Activated naive CD8-positive, alpha-beta T cell treated with anti-CD3 and anti-CD28 coated beads, Interleukin-2, amount 50 U/mL, for 24 hours (primary cell): ENCODE results near the gene FOXM1.
A peak's percentile ranks its signal among the peaks of the same experiment; 100 is the strongest.
"Not testable (repeated sequence)": the region's sequence is repeated elsewhere in the genome, so short reads cannot be mapped to it uniquely, and the experiment has no call there.

Experiments
- ATAC-seq: fragments of 150-1000 bp; cut with Tn5 transposase; one replicate; pipeline ENCODE4 v1.10.0; 2021
- DNase-seq: peaks from one replicate; pipeline ENCODE4 v3.0.0; 2021
- H3K27ac Mint-ChIP-seq: one replicate; pipeline ENCODE4 v1.8.0; 2021; ENCODE audit warnings: mild to moderate bottlenecking, mixed read lengths
- H3K27me3 Mint-ChIP-seq: one replicate; pipeline ENCODE4 v1.8.0; 2021; ENCODE audit warnings: mixed read lengths
- H3K36me3 Mint-ChIP-seq: one replicate; pipeline ENCODE4 v1.8.0; 2021; ENCODE audit warnings: low read depth, mixed read lengths
- H3K4me1 Mint-ChIP-seq: one replicate; pipeline ENCODE4 v1.8.0; 2021; ENCODE audit warnings: mixed read lengths
- H3K4me3 Mint-ChIP-seq: one replicate; pipeline ENCODE4 v1.8.0; 2021; ENCODE audit warnings: mild to moderate bottlenecking, moderate library complexity, mixed read lengths
- H3K9me3 Mint-ChIP-seq: one replicate; pipeline ENCODE4 v1.8.0; 2021; ENCODE audit warnings: mixed read lengths

Gene FOXM1

GRCh38 chr12:2891240-2892053 lies 14.5 kb upstream of the FOXM1 start:
- Mint-ChIP-seq H3K27me3 (no peaks in the 10 kb centered on the region), H3K27ac (peak overlapping the region; percentile 87), H3K9me3 (no peaks in the 10 kb centered on the region), H3K4me3 (peak overlapping the region; percentile 89), H3K4me1 (peaks cover 34% of the 10 kb centered on the region), H3K36me3 (peaks cover 13% of the 10 kb centered on the region)
- DNase-seq (peak; percentile 44), ATAC-seq (peak; percentile 2)

- H3K4me3 Mint-ChIP-seq = peak within 1 kb of the TSS; percentile 89
- ATAC-seq (peak; percentile 99), DNase-seq (peak; percentile 98)
- H3K27me3 Mint-ChIP-seq = no peaks in the 10 kb centered on the region
- peaks cover 18% of the 10 kb centered on the region for H3K36me3 Mint-ChIP-seq
- H3K9me3 Mint-ChIP-seq = no peaks in the 10 kb centered on the region
- H3K27ac Mint-ChIP-seq = peak within 1 kb of the TSS; percentile 87
- H3K4me1 Mint-ChIP-seq = peaks cover 34% of the 10 kb centered on the region
These were observed 13.6 kb upstream of the FOXM1 start, which contains the start of gene TULP3 for GRCh38 chr12:2890388-2891239. TULP3 (plus strand) TSS chr12:2890891; CDS start chr12:2890948, 57 bp downstream.

- no peak for DNase-seq
- H3K27me3 Mint-ChIP-seq = no peaks in the 10 kb centered on the region
- H3K4me1 Mint-ChIP-seq = peaks cover 34% of the 10 kb centered on the region
- peak overlapping the region; percentile 89 for H3K4me3 Mint-ChIP-seq
- peak overlapping the region; percentile 87 for H3K27ac Mint-ChIP-seq
- H3K36me3 Mint-ChIP-seq = peaks cover 22% of the 10 kb centered on the region
- no peaks in the 10 kb centered on the region for H3K9me3 Mint-ChIP-seq
- no peak for ATAC-seq
These were observed 13.0 kb upstream of the FOXM1 start for GRCh38 chr12:2890001-2890387.

GRCh38 chr12:2886768-2887450 lies 9.9 kb upstream of the FOXM1 start:
- Mint-ChIP-seq H3K27me3 (no peaks in the 10 kb centered on the region), H3K4me3 (no peak overlapping the region), H3K9me3 (no peaks in the 10 kb centered on the region), H3K36me3 (peaks cover 29% of the 10 kb centered on the region), H3K27ac (no peak overlapping the region), H3K4me1 (peaks cover 28% of the 10 kb centered on the region)
- ATAC-seq = no peak
- no peak for DNase-seq

- H3K27ac Mint-ChIP-seq = no peak overlapping the region
- no peak overlapping the region for H3K4me3 Mint-ChIP-seq
- H3K4me1 Mint-ChIP-seq = peaks cover 18% of the 10 kb centered on the region
- peaks cover 36% of the 10 kb centered on the region for H3K36me3 Mint-ChIP-seq
- no peaks in the 10 kb centered on the region for H3K27me3 Mint-ChIP-seq
- no peaks in the 10 kb centered on the region for H3K9me3 Mint-ChIP-seq
- ATAC-seq (no peak), DNase-seq (no peak)
These were observed 7.8 kb upstream of the FOXM1 start for GRCh38 chr12:2884810-2885209.

- H3K27ac Mint-ChIP-seq = peak overlapping the region; percentile 73
- no peaks in the 10 kb centered on the region for H3K27me3 Mint-ChIP-seq
- peak overlapping the region; percentile 25 for H3K4me3 Mint-ChIP-seq
- peaks cover 37% of the 10 kb centered on the region for H3K4me1 Mint-ChIP-seq
- DNase-seq (no peak), ATAC-seq (peak; percentile 29)
- no peaks in the 10 kb centered on the region for H3K9me3 Mint-ChIP-seq
- peaks cover 37% of the 10 kb centered on the region for H3K36me3 Mint-ChIP-seq
These were observed 2.9 kb upstream of the FOXM1 start for GRCh38 chr12:2879853-2880252.

GRCh38 chr12:2877953-2878732 lies 1.2 kb upstream of the FOXM1 start:
- H3K27ac Mint-ChIP-seq = peak overlapping the region; percentile 97

GRCh38 chr12:2876431-2877046 lies 435 bp downstream of the FOXM1 start:
- peaks cover 32% of the 10 kb centered on the region for H3K4me1 Mint-ChIP-seq
- ATAC-seq = peak; percentile 70
- peak; percentile 36 for DNase-seq
- peak overlapping the region; percentile 97 for H3K27ac Mint-ChIP-seq
- no peaks in the 10 kb centered on the region for H3K27me3 Mint-ChIP-seq
- peaks cover 47% of the 10 kb centered on the region for H3K36me3 Mint-ChIP-seq
- peak overlapping the region; percentile 99 for H3K4me3 Mint-ChIP-seq
- H3K9me3 Mint-ChIP-seq = no peaks in the 10 kb centered on the region

More at GRCh38 chr12:2877953-2878732, 1.2 kb upstream of the FOXM1 start:
- peak overlapping the region; percentile 99 for H3K4me3 Mint-ChIP-seq
- H3K9me3 Mint-ChIP-seq = no peaks in the 10 kb centered on the region
- ATAC-seq = no peak
- no peaks in the 10 kb centered on the region for H3K27me3 Mint-ChIP-seq
- H3K36me3 Mint-ChIP-seq = peaks cover 42% of the 10 kb centered on the region
- no peak for DNase-seq
- peaks cover 34% of the 10 kb centered on the region for H3K4me1 Mint-ChIP-seq

- H3K27me3 Mint-ChIP-seq, H3K27ac Mint-ChIP-seq, H3K4me3 Mint-ChIP-seq, DNase-seq, H3K9me3 Mint-ChIP-seq, ATAC-seq: not testable (repeated sequence)
- H3K36me3 Mint-ChIP-seq = peaks cover 54% of the 10 kb centered on the region
- peaks cover 19% of the 10 kb centered on the region for H3K4me1 Mint-ChIP-seq
These were observed 7.9 kb downstream of the FOXM1 start for GRCh38 chr12:2868986-2869632.

- no peak for ATAC-seq
- Mint-ChIP-seq H3K4me3 (no peak overlapping the region), H3K36me3 (peaks cover 63% of the 10 kb centered on the region), H3K27ac (no peak overlapping the region), H3K9me3 (no peaks in the 10 kb centered on the region), H3K27me3 (no peaks in the 10 kb centered on the region), H3K4me1 (peaks cover 19% of the 10 kb centered on the region)
- DNase-seq = no peak
These were observed 12.8 kb downstream of the FOXM1 start for GRCh38 chr12:2864198-2864597.

GRCh38 chr12:2863402-2863801 lies 13.6 kb downstream of the FOXM1 start:
- H3K9me3 Mint-ChIP-seq, H3K27me3 Mint-ChIP-seq, ATAC-seq, H3K27ac Mint-ChIP-seq, DNase-seq, H3K4me3 Mint-ChIP-seq: not testable (repeated sequence)
- Mint-ChIP-seq H3K36me3 (peaks cover 61% of the 10 kb centered on the region), H3K4me1 (peaks cover 13% of the 10 kb centered on the region)

- H3K27me3 Mint-ChIP-seq = no peaks in the 10 kb centered on the region
- H3K27ac Mint-ChIP-seq = no peak overlapping the region
- no peak for DNase-seq
- peaks cover 61% of the 10 kb centered on the region for H3K36me3 Mint-ChIP-seq
- H3K4me1 Mint-ChIP-seq = peaks cover 8% of the 10 kb centered on the region
- no peak for ATAC-seq
- no peaks in the 10 kb centered on the region for H3K9me3 Mint-ChIP-seq
- H3K4me3 Mint-ChIP-seq = no peak overlapping the region
These were observed 14.1 kb downstream of the FOXM1 start for GRCh38 chr12:2862876-2863275.

GRCh38 chr12:2860170-2860569 lies 16.8 kb downstream of the FOXM1 start:
- DNase-seq (no peak), ATAC-seq (no peak)
- Mint-ChIP-seq H3K4me3 (no peak overlapping the region), H3K9me3 (no peaks in the 10 kb centered on the region), H3K4me1 (peaks cover 1% of the 10 kb centered on the region), H3K36me3 (peaks cover 45% of the 10 kb centered on the region), H3K27me3 (no peaks in the 10 kb centered on the region), H3K27ac (no peak overlapping the region)
